ENCODE measurements around the gene LURAP1L.

GRCh38 chr9:12748016-12748415, 26.8 kb upstream of the LURAP1L start:
- TF ChIP-seq CTCF (conservative IDR thresholded peaks at IDR 0.05; ENCODE audit: low read depth, low read length) (no peak), POLR2A (IDR thresholded peaks at IDR 0.05; ENCODE audit: low read depth, low read length) (no peak), USF2 (IDR thresholded peaks at IDR 0.05; ENCODE audit: low read depth, low read length) (no peak), BHLHE40 (IDR thresholded peaks at IDR 0.05; ENCODE audit: low read depth, low read length) (no peak), ELK1 (IDR thresholded peaks at IDR 0.05; ENCODE audit: borderline replicate concordance, low read depth, low read length) (no peak), MAZ (IDR thresholded peaks at IDR 0.05; ENCODE audit: borderline replicate concordance, low read depth, low read length) (no peak), SMC3 (IDR thresholded peaks at IDR 0.05; ENCODE audit: low read depth, low read length) (no peak), NFE2L2 (IDR thresholded peaks at IDR 0.05; ENCODE audit: low read depth, low read length) (no peak), RFX5 (IDR thresholded peaks at IDR 0.05; ENCODE audit: low read depth, low read length) (no peak), RCOR1 (IDR thresholded peaks at IDR 0.05; ENCODE audit: insufficient replicate concordance, low read length) (no peak), MXI1 (IDR thresholded peaks at IDR 0.05; ENCODE audit: borderline replicate concordance, low read depth, low read length) (no peak), CHD1 (IDR thresholded peaks at IDR 0.05; ENCODE audit: low read depth, low read length) (no peak)

Measured in IMR-90 (cell line).